Keratinocyte (primary cell): Measurements from ENCODE around the gene CACNB2.

ENCODE experiments used
- CTCF ChIP-seq, 3 experiments: IDR thresholded peaks in 1 of 3; conservative IDR thresholded peaks in 1 of 3; optimal IDR thresholded peaks in 1 of 3; 2 replicates in 2 of 3; 3 replicates in 1 of 3; pipeline versions ENCODE3 to v1.5.1; 2011; ENCODE audit warnings: low read length in 3 of 3, mild to moderate bottlenecking in 3 of 3, moderate library complexity in 2 of 3, control low read depth in 1 of 3, inconsistent platforms in 1 of 3; ENCODE audit not compliant: insufficient read depth in 2 of 3; ENCODE audit errors: extremely low read depth in 1 of 3
- EZH2 ChIP-seq: IDR thresholded peaks from one replicate; pipeline ENCODE4 v1.6.1; 2012; ENCODE audit warnings: inconsistent platforms, mild to moderate bottlenecking, low read length, moderate library complexity

DNA sequence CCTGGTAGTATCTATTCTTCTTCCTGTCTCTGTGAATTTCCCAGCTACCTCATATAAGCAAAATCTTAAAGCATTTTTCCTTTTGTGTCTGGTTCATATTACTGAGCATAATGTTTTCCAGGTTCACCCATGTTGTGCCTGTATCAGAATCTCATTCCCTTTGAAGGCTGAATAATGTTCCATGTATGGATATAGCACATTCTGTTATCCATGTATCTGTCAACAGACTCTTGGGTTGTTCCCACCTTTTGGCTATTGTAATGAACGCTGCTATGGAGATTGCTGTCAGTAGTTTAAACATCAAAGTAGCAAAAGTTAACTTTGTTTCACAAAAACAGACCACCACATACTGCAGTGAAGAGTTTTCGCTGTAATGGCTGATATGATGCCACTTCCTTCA, 411.2 kb downstream of the CACNB2 start:
- TF ChIP-seq CTCF (optimal IDR thresholded peaks at IDR 0.05 in 1 of 3, IDR thresholded peaks at IDR 0.05 in 1 of 3, conservative IDR thresholded peaks at IDR 0.05 in 1 of 3; ENCODE audit: extremely low read depth in 1 of 3, insufficient read depth in 2 of 3, low read length in 3 of 3) (no peak), EZH2 (no peak)
